Left kidney (tissue), 2 donors: ENCODE measurements around the gene FAM32A. TPM values are rescaled to one million over a fixed set of nuclear protein-coding genes. Genes with fewer than 3 reads are reported as not detected.
"Not testable (repeated sequence)": the region's sequence is repeated elsewhere in the genome, so short reads cannot be mapped to it uniquely, and the experiment has no call there.

Experiments used
- DNase-seq: peaks from one replicate; pipeline ENCODE4 v3.0.0-alpha.2; 2013
- polyA plus RNA-seq: library from polyadenylated mRNA; unstranded; fragments of 120-200 nt; gene quantifications from one replicate; pipeline ENCODE4 v1.2.1, GENCODE V29; 2013; ENCODE audit not compliant: insufficient read length

Gene FAM32A
- polyA plus RNA-seq, 1 donor, result 113 TPM

DNA sequence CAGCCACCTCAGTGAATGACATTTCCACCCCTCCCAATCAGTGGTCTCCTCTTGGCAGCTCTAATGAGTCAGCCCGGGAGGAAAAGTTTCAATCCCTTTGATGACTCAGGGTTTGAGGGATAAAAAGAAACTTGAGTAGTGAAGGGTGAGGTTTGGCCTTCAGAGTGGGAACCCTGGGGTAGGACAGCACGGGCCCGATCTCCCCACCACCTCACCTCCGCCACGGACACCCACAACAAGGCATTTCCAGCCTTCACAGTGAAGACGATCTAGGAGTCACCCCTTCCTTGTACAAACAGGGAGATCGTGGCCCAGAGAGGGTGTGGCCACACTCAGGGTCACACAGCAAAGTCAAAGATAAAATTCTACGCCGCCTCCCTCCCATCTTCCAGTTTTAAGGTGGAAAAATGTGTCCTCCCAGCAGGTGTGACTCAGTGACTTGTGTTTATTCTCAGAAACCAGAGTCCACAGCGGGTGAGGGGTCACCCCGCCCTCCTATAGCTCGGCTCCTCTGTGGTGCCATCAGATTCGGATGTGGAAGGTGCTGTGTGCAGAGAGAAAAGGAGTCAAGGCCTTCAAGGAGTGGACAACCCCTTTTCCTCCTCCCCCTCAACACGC lies 24.2 kb upstream of the FAM32A start:
- no peak for DNase-seq

DNA sequence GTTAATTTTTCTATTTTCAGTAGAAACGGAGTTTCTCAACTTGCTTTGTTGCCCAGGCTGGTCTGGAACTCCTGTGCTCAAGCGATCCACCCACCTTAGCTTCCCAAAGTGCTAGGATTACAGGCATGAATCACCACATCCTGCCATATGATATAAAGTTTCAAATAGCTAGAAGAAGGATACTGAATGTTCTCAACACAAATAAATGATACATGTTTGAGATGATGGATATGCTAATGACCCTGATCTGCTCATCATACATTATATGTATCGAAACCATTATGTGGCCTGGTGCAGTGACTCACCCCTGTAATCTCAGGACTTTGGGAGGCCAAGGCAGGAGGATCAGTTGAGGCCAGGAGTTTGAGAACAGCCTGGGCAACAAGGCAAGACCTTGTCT lies 23.4 kb upstream of the FAM32A start:
- no peak for DNase-seq

DNA sequence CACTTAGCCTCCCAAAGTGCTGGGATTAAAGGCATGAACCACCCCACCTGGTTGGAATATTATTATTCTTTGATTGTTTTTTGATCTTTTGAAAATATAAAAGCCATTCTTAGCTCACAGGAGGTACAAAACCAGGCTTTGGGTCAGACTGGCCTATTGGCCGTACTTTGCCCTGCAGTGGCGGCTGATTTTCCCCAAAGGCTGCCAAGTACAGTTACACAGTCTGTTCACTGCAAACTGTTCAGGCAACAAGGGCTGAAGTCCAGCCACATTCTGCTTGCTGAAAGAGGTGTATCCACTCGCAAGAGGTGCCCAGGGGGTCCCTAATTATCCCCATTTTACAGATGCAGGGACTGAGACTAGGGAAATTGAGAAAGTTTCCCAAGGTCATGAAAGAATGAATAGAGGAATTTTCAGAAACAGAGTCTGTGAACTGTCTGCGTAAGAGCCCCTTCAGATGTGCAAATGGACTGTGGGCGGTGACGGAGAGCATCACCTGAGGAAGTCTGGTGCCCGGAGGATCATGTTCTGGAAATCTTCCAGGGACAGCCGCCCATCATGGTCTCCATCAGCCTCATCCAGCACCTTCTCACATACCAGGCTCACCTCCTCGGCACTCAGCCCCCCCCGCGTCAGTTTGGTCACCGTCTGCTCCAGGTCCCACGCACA lies 20.9 kb upstream of the FAM32A start:
- DNase-seq, result no peak

DNA sequence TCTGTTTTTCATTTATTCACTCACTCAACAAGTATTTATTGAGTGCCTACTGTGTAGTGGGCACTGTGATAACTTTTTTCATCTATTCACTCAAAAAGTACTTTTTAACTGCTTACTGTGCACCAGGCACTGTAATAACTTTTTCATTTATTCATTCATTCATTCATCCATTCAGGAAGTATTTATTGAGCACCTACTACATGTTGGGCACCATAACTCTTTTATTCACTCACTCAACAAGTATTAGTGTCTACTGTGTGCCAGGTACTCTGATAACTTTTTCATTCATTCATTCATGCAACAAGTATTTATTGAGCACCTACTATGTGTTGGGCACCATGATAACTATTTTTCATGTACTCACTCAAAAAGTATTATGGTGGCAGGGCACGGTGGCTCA lies 18.8 kb upstream of the FAM32A start:
- DNase-seq, result no peak

DNA sequence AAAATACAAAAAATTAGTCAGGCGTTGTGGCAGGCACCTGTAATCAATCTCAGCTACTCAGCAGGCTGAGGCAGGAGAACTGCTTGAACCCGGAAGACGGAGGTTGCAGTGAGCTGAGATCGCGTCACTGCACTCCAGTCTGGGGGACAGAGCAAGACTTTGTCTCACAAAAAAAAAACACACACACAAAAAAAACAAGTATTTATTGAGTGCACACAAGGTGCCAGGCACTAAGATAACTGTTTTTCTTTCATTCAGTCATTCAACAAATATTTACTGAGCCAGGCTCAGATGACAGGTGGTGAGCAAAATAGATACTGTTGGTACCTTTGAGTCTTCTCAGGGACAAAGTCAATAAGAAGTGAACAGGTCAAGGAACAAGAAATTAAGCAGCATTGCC lies 18.2 kb upstream of the FAM32A start:
- DNase-seq, result no peak

DNA sequence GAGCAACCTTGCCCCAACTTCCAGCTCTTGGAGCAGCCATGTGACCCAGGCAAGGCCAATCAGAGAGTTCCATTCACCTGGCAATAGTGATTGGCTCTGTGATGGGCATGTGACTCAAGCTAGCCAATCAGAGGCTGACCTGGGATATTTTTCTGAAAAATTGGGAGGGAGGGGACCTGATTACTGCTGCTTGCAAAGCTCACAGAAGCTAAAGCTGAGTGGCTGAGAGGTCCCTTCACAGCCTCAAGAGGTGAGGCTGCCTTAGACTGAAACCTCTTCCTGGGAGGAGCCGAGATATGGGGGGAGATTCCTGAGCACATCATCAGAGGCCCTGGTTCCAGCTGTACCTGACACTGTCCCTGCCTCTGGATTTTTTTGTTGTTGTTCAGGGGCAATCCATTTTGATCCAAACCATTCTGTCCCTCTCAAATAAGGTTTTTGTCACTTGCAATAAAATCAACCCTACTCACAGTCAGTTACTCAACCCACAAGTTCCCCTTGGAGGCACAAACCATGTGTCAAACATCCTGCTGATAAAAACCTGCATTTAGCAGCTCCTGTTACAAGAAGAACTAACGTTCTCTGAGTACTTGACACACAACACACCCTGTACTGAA lies 16.6 kb upstream of the FAM32A start:
- DNase-seq, result no peak

DNA sequence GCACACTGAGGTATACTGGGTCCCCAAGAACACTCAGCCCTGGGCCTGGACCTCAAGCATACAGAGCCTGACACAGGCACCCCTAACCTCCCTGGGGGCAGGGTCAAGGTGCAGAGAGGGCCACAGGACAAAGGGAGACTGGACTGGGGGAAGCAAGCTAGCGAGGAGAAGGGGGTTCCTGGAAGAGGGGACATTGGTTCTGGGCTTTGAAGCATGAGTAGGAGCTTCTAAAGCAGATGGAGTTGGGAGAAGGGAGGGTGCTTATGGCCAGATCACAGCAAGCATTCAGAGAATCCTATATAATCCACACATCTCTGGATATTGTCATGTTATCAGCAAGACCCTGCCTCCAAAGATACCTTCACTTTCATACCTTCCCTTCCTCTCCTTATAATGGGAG lies 15.1 kb upstream of the FAM32A start:
- DNase-seq, result no peak

DNA sequence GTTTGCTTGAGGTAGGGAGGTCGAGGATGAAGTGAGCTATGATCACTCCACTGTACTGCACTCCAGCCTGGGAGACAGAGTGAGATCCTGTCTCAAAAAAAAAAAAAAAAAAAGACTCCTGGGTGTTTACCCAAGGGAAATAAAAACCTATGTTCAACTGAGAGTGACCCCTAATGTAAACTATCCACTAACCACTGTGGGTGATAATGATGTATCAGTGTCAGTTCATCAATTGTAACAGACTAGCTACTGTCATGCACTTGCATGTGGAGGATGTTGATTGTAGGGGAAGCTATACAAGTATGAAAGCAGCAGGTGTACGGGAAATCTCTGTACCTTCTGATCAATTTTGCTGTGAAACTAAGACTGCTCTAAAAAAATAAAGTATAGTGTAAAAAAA lies 9.3 kb upstream of the FAM32A start:
- DNase-seq, result no peak

DNA sequence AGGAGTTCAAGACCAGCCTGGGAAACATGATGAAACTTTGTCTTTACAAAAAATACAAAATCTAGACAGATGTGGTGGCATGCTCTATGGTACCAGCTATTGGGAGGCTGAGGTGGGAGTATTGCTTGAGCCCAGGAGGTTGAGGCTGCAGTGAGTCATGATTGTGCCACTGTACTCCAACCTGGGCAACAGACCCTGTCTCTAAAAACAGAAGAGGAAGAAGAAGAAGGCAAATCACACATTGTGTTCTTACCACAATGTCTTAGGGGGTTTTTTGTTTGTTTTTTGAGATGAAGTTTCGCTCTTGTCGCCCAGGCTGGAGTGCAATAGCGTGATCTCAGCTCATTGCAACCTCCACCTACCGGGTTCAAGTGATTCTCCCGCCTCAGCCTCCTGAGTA lies 6.3 kb upstream of the FAM32A start:
- not testable (repeated sequence) for DNase-seq

DNA sequence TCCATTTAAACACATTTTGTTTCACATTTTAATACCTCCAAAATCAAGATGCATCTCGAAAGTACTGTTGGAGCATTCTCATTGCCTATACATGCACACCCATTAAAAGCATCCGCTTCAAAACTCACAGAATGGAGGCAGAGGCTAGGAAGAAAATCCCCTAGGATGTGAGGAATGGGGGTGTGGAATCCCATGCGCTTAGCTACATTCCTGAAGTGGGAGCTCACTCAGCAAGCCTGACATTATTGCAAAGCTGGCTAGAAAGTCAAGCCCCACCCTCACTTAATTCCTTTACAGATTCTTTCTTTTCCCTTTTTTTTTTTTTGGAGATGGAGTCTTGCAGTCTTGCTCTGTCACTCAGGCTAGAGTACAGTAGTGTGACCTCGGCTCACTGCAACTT lies 4.6 kb upstream of the FAM32A start:
- DNase-seq, result no peak

DNA sequence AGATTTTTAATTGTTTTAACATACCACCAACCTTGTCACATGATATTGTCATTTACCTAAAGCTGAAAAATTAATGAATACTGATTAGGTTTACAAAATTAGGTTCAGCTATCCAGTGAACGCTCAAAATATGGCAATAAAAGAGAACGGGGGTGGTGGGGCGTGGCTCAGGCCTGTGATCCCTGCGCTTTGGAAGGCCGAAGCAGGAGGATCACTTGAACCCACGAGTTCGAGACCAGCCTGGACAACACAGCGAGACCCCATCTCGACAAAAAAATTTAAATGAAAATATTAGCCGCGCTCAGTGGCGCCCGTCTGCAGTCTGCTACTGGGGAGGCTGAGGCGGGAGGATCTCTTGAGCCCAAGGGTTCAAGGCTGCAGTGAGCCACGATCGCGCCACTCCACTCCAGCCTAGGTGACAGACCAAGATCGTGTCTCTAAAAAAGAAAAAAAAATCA lies 516 bp upstream of the FAM32A start:
- DNase-seq, result no peak

DNA sequence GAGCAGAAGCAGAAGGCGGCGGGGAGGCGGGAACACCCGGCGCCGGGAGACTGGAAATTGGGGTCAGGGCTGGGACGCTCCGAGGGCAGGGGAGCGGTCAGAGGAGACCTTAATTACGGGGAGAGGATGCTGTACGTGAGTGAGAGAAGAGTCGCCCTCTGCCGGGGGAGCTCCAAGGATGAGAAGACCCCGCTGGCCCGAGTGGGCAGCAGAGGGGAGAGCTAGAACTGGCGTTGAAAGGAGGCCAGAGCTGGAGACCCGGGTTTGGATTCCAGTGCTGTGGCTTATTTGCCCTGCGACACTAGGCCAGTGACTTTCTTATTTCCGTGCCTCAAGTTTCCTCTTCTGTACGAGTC lies 536 bp downstream of the FAM32A start:
- peak; percentile 40 for DNase-seq

DNA sequence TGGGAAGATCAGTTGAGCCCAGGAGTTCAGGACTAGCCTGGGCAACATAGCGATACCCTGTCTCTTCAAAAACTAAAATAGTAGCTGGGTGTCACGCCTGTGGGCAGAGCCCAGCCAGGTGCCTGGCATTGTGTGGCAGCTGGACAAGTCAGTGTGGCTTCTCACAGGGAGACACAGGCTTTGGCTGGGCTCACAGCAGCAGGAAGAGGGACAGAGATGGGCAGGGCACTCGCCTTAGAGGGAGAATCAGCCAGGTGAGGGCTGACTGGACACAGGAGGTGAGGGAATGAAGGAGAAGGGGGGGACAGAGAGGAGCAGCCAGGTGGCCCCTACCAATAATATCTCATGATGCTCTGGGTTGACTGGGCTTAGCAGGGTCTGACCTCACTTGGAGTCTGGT lies 3.3 kb downstream of the FAM32A start:
- no peak for DNase-seq

DNA sequence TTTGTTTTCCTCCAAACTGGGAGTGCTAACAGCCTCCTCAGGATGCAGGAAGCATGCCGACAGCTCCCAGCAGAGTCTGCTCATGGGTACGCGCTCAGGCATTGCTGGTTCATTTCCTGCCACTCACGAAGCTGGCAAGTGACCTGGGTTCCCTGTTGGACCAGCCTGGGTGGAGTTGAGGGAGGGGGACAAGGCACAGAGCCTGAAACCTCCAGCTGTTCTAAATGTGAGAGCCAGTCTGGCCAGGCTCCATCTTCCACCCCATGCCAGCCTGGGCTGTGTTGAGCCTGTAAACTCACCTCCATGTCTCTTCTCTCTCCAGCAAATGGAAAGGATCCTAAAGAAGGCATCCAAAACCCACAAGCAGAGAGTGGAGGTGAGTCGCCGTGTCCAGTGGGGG lies 5.0 kb downstream of the FAM32A start:
- no peak for DNase-seq

DNA sequence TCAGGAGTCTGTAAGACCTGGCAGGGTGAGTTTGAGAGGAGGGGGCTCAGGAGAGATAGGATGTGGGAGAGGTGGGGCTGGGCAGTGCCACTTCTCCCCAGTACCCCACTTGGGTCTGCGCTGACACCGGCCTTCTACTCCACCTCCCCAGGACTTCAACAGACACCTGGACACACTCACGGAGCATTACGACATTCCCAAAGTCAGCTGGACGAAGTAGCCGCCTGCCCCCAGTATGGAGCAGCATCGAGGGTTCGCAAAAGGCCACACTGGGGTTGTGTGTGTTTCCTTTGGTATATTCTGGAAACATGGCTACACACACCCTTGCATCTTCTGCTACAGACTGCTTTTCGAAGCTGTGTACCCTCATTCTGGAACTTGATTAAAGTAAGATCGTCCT lies 5.5 kb downstream of the FAM32A start:
- no peak for DNase-seq

DNA sequence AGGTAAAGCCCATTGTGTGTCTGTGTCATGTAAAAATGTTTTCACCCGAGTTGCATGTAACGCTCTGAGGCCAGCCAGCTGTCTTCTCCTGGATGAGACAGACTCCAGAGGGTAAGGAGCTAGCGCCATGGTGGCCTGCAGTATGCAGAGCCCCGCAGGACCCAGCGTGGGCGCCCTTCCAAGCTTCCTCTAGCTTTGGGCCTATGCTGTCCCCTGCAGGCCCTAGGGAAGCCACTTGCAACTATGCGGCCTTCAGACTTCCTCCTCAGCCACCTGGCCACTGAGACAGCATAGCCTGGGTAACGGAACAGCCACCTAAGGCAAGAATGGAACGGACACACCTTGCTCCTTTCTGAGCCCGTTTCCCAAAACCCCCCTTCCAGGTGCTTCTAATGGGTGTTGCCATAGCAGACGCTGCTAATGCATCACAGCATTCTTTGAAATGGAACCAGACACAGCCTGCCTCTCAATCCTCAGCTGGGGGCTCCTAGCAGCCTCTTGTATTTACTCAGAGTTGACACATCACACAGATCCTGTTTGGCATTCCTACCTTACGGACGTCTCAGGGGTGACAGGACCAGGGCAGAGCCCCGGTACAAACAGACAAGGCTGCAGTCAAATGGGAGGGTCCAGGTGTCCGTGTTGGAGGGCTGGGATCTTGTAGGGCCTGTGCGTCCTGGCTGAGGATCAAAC lies 6.2 kb downstream of the FAM32A start:
- no peak for DNase-seq

DNA sequence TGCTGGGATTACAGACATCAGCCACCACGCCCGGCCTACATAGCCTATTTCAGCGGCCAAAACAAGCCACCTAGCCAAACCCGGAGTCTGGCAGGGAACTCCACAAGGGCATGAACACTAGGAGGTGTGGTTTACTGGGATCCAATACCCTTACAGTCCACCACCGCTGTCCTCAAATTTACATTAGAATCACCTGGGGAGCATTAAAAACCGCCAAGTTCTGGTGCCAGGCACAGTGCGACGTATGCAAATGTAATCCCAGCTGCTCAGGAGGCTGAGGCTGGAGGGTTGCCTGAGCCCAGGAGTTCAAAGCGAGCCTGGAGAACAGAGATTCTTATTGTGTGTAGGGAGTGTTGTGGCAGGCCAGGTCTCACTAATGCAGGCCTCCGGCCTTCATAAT lies 8.3 kb downstream of the FAM32A start:
- no peak for DNase-seq

DNA sequence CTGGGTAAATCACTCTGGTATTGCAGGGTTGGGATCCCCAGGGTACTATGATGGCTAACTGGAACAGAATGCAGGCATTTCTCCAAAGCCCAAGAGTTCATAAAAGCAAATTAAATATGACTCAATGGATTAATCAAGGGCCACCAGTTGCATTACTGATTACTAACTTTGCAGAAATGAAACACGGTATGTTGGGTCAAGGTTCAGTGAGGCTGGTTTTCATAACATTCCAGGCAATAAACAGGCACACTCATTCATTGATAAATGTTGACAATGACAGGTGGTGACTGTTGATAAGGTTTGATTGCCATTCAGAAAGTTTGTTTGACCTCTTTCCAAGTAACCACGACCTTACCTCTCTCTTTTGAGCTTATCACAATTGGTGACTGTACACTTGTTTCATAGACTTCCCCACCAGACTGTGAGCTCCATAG lies 12.0 kb downstream of the FAM32A start:
- DNase-seq, result no peak

DNA sequence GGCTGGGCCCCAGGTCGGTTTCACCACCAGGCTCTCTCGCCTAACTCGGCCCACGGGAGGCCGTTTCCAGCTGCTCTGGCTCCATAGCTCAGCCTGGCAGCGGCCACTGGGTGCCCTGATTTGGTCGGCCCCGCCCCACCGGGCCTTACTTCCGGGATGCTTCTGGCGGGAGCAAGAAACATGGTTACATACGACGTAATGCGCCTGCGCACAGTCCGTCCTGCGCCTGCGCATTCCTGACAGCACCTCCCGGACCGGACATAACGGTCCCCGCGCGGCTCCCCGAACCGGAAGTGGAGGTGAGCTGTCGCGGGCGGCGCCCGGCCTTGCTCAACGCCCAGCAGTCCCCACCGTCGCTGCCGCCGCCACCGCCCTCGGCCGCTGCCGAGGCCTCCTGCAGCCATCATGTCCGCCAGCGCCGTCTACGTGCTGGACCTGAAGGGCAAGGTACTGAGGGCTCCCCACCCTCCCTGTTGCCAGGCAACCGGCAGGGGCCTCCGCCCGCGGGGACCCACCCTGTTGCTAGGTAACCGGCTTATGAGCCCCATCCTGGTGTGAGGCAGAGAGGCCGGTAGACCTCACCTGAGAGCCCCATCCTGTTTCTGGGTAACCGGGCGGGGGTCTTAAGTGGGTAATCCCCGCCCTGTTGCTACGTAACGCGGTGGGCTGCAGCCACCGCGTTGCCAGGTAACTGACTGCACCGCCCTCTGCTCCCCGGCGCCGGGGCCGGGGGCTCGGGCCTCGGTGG lies 12.6 kb downstream of the FAM32A start, which contains the start of gene AP1M1:
Gene AP1M1, plus strand, starts transcription at position 290 of the 748 bp plus-strand sequence. Its CDS starts 116 bp downstream, at position 406.
- peak; percentile 96 for DNase-seq

DNA sequence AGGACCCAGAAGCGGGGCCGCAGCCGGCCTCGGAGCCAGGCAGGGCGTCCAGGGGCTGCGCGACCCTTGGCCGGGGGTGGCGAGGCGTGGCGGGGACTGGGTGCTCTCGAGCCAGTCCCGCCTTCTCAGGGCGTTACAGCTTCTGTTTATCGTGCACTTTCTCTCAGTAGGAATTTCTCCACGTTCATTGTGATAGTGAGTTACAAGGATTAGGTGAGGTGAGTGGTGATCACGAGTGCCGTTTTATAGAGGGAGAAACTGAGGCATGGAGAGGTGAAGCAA lies 13.1 kb downstream of the FAM32A start:
- DNase-seq, result no peak

DNA sequence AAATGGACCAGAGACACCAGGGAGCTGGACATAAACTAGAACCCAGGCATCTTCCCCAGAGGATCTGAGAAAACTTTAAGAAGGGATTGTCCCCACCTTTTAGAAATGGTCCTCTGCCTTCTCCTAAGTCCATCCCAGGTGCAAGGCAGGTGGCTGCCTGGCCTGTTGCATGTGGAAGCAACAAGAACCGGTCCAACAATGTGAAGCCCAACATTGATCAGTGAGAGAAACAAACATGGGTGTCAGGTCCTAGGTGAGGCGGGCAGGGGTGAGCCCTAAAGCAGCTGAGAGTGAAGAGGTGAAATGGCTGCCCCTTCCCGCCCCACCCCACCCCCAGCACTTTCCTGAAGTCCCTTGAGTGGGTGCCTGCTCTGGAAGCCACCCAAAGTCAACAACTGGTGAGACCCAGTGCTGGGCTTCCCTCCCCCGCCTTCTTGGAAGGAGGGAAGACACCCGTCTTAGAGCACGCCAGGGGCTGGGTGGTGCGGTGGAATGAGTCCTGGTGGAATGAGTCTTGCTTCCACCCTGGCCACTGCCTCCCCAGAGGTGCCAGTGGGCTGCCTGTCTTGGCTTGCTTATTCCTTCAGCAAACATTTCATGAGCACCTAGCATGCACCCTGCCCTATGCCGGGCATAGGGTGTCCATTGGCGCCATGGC lies 14.2 kb downstream of the FAM32A start:
- DNase-seq, result no peak
